HG03378 (cell line): ENCODE measurements around the gene EGFL6.
"Not testable (repeated sequence)": the region's sequence is repeated elsewhere in the genome, so short reads cannot be mapped to it uniquely, and the experiment has no call there.

Experiments
- ATAC-seq: cut with Tn5 transposase; IDR thresholded peaks from one replicate; pipeline ENCODE4 v1.9.1; 2021; ENCODE audit warnings: mild to moderate bottlenecking, moderate library complexity; ENCODE audit not compliant: unreplicated experiment

Gene EGFL6

GRCh38 chrX:13652287-13652793 lies 82.9 kb downstream of the EGFL6 start:
- ATAC-seq, result no peak

GRCh38 chrX:13652850-13653693 lies 83.7 kb downstream of the EGFL6 start, which contains the start of gene TCEANC:
Gene TCEANC (plus strand): TSS chrX:13653141. CDS start chrX:13662509, 9,368 bp downstream.
- peak; percentile 91 for ATAC-seq

- no peak for ATAC-seq
Measured at GRCh38 chrX:13654116-13654515, 84.7 kb downstream of the EGFL6 start.

DNA sequence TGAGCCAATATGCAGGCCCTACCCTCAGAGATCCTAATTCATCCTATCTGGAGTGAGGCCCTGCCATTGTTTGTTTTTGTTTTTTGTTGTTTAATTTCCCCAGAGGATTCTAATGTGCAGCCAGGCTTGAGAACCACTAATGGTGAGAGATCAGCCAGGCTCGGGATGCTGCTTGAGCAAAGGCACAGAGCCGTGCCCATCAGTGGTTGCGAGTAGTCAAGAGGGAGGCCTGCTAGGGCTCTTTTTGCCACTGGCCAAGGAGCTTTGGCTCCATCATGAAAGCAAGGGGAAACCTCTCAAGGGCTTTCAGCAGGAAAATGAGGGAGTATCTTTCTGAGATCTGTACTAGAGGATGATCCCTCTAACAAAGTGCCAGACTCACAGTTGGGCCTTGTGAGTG lies 86.3 kb downstream of the EGFL6 start:
- ATAC-seq, result no peak

GRCh38 chrX:13658602-13659001 lies 89.2 kb downstream of the EGFL6 start:
- ATAC-seq, result peak; percentile 43

- ATAC-seq, result no peak
Measured at GRCh38 chrX:13659063-13659462, 89.7 kb downstream of the EGFL6 start.

GRCh38 chrX:13661735-13662288 lies 92.4 kb downstream of the EGFL6 start:
- no peak for ATAC-seq

- no peak for ATAC-seq
Measured at GRCh38 chrX:13662355-13662791, 93.0 kb downstream of the EGFL6 start.

GRCh38 chrX:13664020-13664419 lies 94.6 kb downstream of the EGFL6 start:
- no peak for ATAC-seq

- no peak for ATAC-seq
Measured at GRCh38 chrX:13666836-13667235, 97.4 kb downstream of the EGFL6 start.

DNA sequence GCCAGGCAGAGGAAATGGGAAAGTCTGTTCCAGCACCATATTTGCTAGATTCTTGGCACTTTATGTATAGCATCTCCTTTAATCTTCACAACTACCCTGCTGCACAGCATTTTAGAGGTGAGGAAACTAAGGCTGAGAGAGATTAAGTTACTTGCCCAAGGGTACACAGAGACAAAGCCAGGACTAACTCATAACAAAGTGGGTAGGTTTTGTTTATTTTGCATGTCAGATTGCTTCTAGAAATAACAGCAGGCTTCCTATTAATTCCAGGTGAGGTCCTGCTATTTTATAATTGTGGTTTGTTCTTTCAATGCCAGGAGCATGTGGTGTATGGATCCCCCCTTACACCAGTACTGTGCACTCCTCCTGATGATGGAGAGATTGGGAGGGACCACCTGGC lies 98.5 kb downstream of the EGFL6 start:
- ATAC-seq, result no peak

- ATAC-seq, result peak; percentile 78
Measured at GRCh38 chrX:13669246-13669737, 99.9 kb downstream of the EGFL6 start.

GRCh38 chrX:13669755-13670154 lies 100.4 kb downstream of the EGFL6 start:
- not testable (repeated sequence) for ATAC-seq

DNA sequence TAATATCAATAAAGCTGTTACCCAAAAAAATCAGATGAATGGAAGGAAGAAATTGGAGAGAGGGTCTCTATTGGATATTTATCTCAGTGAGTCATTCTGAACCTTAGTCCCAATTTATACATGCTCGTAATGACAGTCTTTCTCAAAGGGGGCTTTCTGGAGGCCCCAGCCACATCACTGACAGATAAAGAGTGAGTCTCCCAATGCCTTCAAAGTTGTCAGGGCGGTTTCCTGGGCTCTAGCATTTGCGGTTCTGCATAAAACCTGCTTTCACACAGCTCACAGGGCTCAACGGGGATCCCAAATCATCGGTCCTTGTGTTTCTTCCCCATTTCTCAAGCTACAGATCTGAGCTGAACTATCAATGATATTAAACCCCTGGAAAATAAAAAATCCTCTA lies 100.8 kb downstream of the EGFL6 start:
- ATAC-seq, result no peak

GRCh38 chrX:13673016-13673415 lies 103.6 kb downstream of the EGFL6 start:
- ATAC-seq, result no peak

- no peak for ATAC-seq
Measured at GRCh38 chrX:13676885-13677284, 107.5 kb downstream of the EGFL6 start.

- ATAC-seq, result not testable (repeated sequence)
Measured at GRCh38 chrX:13679700-13680099, 110.3 kb downstream of the EGFL6 start.

GRCh38 chrX:13681595-13681994 lies 112.2 kb downstream of the EGFL6 start:
- ATAC-seq, result no peak
